Common myeloid progenitor, CD34-positive (primary cell): Measurements from ENCODE around the gene NCBP1.

Source experiments
- CTCF ChIA-PET: fragments of 350-600 bp; sonication (Branson Sonifier 250); formaldehyde crosslinking; loops from one replicate; lab custom pipeline; 2021; ENCODE audit warnings: antibody characterized with exemption; lab: Charles Lee
- POLR2A ChIA-PET: fragments of 350-600 bp; sonication (Branson Sonifier 250); formaldehyde crosslinking; loops from one replicate; lab custom pipeline; 2021; ENCODE audit warnings: antibody characterized with exemption; lab: Charles Lee
- DNase-seq, 3 donors: peaks; one replicate each; pipeline versions ENCODE4 v3.0.0 to v3.0.0-alpha.2; 2013
- H3K27ac ChIP-seq, 2 experiments: 1 replicate in 1 of 2; 2 replicates in 1 of 2; pipeline ENCODE4 v1.7.0; 2013; ENCODE audit warnings: inconsistent platforms in 2 of 2, low read length in 2 of 2, mild to moderate bottlenecking in 2 of 2, low read depth in 1 of 2, moderate library complexity in 1 of 2; ENCODE audit not compliant: severe bottlenecking in 2 of 2, insufficient read depth in 1 of 2, poor library complexity in 1 of 2
- H3K27me3 ChIP-seq, 5 experiments: replicated peaks in 2 of 5; 1 replicate in 3 of 5; 2 replicates in 2 of 5; pipeline versions ENCODE4 v1.6.1 to v1.7.0; 2013; ENCODE audit warnings: low read length in 4 of 5, mild to moderate bottlenecking in 2 of 5, moderate library complexity in 2 of 5, inconsistent platforms in 1 of 5; ENCODE audit not compliant: insufficient read depth in 5 of 5, control insufficient read depth in 4 of 5
- H3K36me3 ChIP-seq, 4 experiments: 1 replicate in 2 of 4; 2 replicates in 2 of 4; pipeline versions ENCODE4 v1.6.1 to v1.7.0; 2013; ENCODE audit warnings: low read length in 3 of 4, control low read depth in 1 of 4, mild to moderate bottlenecking in 1 of 4; ENCODE audit not compliant: control insufficient read depth in 4 of 4, insufficient read depth in 4 of 4
- H3K4me1 ChIP-seq, 4 experiments: 1 replicate in 3 of 4; 2 replicates in 1 of 4; pipeline versions ENCODE4 v1.6.1 to v1.7.1; 2013; ENCODE audit warnings: low read length in 3 of 4, mild to moderate bottlenecking in 3 of 4, control low read depth in 1 of 4, inconsistent platforms in 1 of 4, moderate library complexity in 1 of 4; ENCODE audit not compliant: control insufficient read depth in 4 of 4, insufficient read depth in 4 of 4; ENCODE audit errors: control extremely low read depth in 1 of 4
- H3K4me3 ChIP-seq, 7 experiments: 1 replicate in 4 of 7; 2 replicates in 3 of 7; pipeline versions ENCODE4 v1.5.1 to v1.7.0; 2013; ENCODE audit warnings: mild to moderate bottlenecking in 7 of 7, low read length in 6 of 7, moderate library complexity in 6 of 7, inconsistent platforms in 2 of 7, low read depth in 2 of 7, control low read depth in 1 of 7; ENCODE audit not compliant: insufficient read depth in 4 of 7, control insufficient read depth in 1 of 7; ENCODE audit errors: extremely low read depth in 1 of 7
- H3K9me3 ChIP-seq, 5 experiments: 1 replicate in 4 of 5; 2 replicates in 1 of 5; pipeline versions ENCODE4 v1.6.1 to v1.7.1; 2013; ENCODE audit warnings: low read length in 4 of 5, mild to moderate bottlenecking in 2 of 5, inconsistent platforms in 1 of 5, low read depth in 1 of 5, moderate library complexity in 1 of 5; ENCODE audit not compliant: control insufficient read depth in 4 of 5, insufficient read depth in 2 of 5; ENCODE audit errors: control extremely low read depth in 1 of 5
- WGBS: methylation state at CpG from one replicate; pipeline ENCODE4 v1.1.5; 2013; ENCODE audit not compliant: insufficient coverage; 5-methylcytosine and 5-hydroxymethylcytosine counted together

NCBP1 gene

DNA sequence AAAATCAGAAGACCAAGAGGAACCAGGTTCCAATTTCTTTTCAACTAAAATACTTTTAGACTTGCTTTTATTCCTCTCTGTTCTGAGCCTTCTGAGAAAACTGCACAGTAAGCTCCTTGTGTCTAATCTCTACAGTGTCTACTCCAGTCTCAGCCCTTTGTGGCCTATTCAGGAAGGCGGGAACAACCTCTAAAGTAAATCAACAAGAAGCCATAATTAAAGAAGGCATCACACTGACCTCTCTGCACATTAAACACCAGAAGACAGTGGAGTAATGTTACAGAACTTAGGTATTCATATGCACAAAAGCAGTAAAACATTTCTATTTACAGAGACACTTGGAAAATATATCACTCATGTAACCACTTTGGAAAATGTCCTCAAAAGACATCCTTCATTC lies 48.6 kb downstream of the NCBP1 start:
- no peaks in the 10 kb centered on the region for H3K4me1 ChIP-seq
- no peaks in the 10 kb centered on the region for H3K9me3 ChIP-seq
- no peaks in the 10 kb centered on the region for H3K27me3 ChIP-seq
- H3K36me3 ChIP-seq = peaks cover 23 to 69% (median 39%) of the 10 kb centered on the region in 4 experiments
- POLR2A ChIA-PET = no interaction called here
- DNase-seq = no peak
- H3K27ac ChIP-seq = no peak overlapping the region
- CTCF ChIA-PET = interaction anchor here (0.9 kb wide), 1 partner anchor 23 kb away, joined by 3 read pairs; no protein-coding TSS in a partner anchor
- no CpG with 5 or more reads among the region's 1 CpG for WGBS
- H3K4me3 ChIP-seq = no peak overlapping the region

- ChIA-PET CTCF (interaction anchor here (1.3 to 1.7 kb wide), 2 partner anchors 8 to 29 kb away, joined by 3 to 5 read pairs; partner anchors contain the start of gene XPA), POLR2A (interaction anchor here (0.7 kb wide), 1 partner anchor 218 kb away, joined by 8 read pairs; no protein-coding TSS in a partner anchor)
- no peaks in the 10 kb centered on the region for H3K27me3 ChIP-seq
- no CpG with 5 or more reads among the region's 1 CpG for WGBS
- no peak overlapping the region for H3K4me3 ChIP-seq
- no peaks in the 10 kb centered on the region for H3K9me3 ChIP-seq
- no peak overlapping the region for H3K27ac ChIP-seq
- no peaks in the 10 kb centered on the region for H3K4me1 ChIP-seq
- DNase-seq = no peak
- peaks cover 18 to 46% (median 34%) of the 10 kb centered on the region in 4 experiments for H3K36me3 ChIP-seq
Measured at GRCh38 chr9:97688654-97689053, 55.0 kb downstream of the NCBP1 start.

DNA sequence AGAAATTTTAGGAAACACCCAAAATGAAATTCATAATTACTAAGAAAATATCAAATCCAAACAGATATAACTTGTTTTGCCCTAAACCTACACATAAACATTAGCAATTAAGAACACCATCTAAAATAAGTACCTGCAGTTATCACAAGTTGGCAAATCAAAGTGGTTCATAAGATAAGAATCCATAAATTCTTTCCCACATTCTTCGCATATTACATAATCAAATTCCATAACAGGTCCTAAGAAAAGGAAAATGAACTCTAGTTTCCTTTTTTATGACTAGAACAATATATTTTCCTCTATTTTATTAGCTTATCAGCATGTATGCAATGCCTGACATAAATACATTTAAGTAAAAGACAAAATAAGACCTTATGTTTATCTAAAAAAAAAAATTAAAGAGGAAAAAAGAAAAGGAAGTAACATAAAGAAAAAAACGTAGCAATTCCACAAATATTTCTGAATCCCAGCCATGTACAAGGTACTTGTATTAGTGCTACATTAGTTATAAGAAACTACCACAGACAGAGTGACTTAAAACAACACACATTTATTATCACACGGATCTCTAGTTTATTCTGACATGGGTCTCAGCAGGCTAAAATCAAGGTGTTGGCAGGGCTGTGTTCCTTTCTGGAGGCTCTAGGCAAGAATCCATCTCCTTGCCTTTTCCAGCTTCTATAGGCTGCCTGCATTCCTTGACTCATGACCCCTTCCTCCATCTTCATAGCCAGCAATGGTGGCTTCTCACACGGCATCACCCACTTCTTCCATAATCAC lies 56.0 kb downstream of the NCBP1 start:
- CTCF ChIA-PET = interaction anchor here (1.3 kb wide), 1 partner anchor 30 kb away, joined by 3 read pairs; no protein-coding TSS in a partner anchor
- H3K9me3 ChIP-seq = no peaks in the 10 kb centered on the region
- H3K4me3 ChIP-seq = no peak overlapping the region
- no peak for DNase-seq
- POLR2A ChIA-PET = interaction anchor here (0.7 kb wide), 1 partner anchor 217 kb away, joined by 8 read pairs; no protein-coding TSS in a partner anchor
- H3K27ac ChIP-seq = no peak overlapping the region
- peaks cover 11 to 38% (median 25%) of the 10 kb centered on the region in 4 experiments for H3K36me3 ChIP-seq
- WGBS = 100% methylated on average over 1 of the region's 4 CpGs
- H3K27me3 ChIP-seq = no peaks in the 10 kb centered on the region
- H3K4me1 ChIP-seq = no peaks in the 10 kb centered on the region

- ChIA-PET POLR2A (no interaction called here), CTCF (interaction anchor here (1.0 kb wide), 1 partner anchor 34 kb away, joined by 3 read pairs; no protein-coding TSS in a partner anchor)
- DNase-seq = no peak
- H3K27me3 ChIP-seq = no peaks in the 10 kb centered on the region
- no peaks in the 10 kb centered on the region for H3K9me3 ChIP-seq
- H3K27ac ChIP-seq = no peak overlapping the region
- H3K36me3 ChIP-seq = peaks cover 3 to 15% (median 6%) of the 10 kb centered on the region in 4 experiments
- H3K4me3 ChIP-seq = no peak overlapping the region
- 100% methylated on average over 1 of the region's 7 CpGs for WGBS
- H3K4me1 ChIP-seq = peaks cover 13 to 29% (median 18%) of the 10 kb centered on the region in 4 experiments
Measured at GRCh38 chr9:97694769-97695168, 61.1 kb downstream of the NCBP1 start.

DNA sequence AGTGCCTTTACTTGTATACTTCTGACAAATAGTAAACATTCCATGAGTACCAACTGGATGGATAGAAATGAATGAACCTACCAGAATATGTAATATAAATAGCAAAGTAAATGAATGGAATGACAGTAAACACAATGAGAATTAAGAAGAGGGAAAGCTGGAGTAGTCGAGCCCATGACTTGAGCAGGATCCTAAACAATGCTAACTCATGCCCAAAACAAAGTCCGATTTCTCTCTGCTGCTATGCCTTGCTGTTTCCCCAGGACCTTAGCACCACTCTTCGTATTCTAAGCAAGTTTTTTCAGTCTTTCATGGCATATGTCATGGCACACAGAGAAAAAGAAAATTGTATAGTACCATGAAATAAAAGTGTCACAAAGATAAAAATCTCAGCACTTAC lies 61.8 kb downstream of the NCBP1 start:
- no peak for DNase-seq
- no peaks in the 10 kb centered on the region for H3K27me3 ChIP-seq
- peaks cover 3 to 11% (median 6%) of the 10 kb centered on the region in 4 experiments for H3K36me3 ChIP-seq
- no peak overlapping the region for H3K4me3 ChIP-seq
- H3K27ac ChIP-seq = no peak overlapping the region
- peaks cover 13 to 29% (median 18%) of the 10 kb centered on the region in 4 experiments for H3K4me1 ChIP-seq
- ChIA-PET POLR2A (no interaction called here), CTCF (interaction anchor here (1.1 kb wide), 1 partner anchor 15 kb away, joined by 3 read pairs; no protein-coding TSS in a partner anchor)
- WGBS = 78% methylated on average over 1 of the region's 3 CpGs
- H3K9me3 ChIP-seq = no peaks in the 10 kb centered on the region

GRCh38 chr9:97695995-97696802 lies 62.6 kb downstream of the NCBP1 start:
- peak in 1 of 3 donors; percentile 16 for DNase-seq
- H3K4me1 ChIP-seq = peaks cover 13 to 29% (median 18%) of the 10 kb centered on the region in 4 experiments
- POLR2A ChIA-PET = interaction anchor here (0.8 to 1.5 kb wide), 2 partner anchors 8 to 224 kb away, joined by 3 to 6 read pairs; no protein-coding TSS in a partner anchor
- peak overlapping the region; percentile 74 to 90 (median 85) for H3K4me3 ChIP-seq
- peaks cover 0 to 5% (median under 1%) of the 10 kb centered on the region in 5 experiments for H3K27me3 ChIP-seq
- 37% methylated on average over 7 of the region's 9 CpGs for WGBS
- CTCF ChIA-PET = interaction anchor here (0.8 to 1.6 kb wide), 4 partner anchors 8 to 222 kb away, joined by 3 to 5 read pairs (median 4); no protein-coding TSS in a partner anchor
- peak overlapping the region; percentile 30 to 78 for H3K27ac ChIP-seq
- peaks cover 0 to 3% (median 3%) of the 10 kb centered on the region in 4 experiments for H3K36me3 ChIP-seq
- no peaks in the 10 kb centered on the region for H3K9me3 ChIP-seq
